ENCODE measurements around the gene PIK3R1.
A peak's percentile ranks its signal among the peaks of the same experiment; 100 is the strongest.

DNA sequence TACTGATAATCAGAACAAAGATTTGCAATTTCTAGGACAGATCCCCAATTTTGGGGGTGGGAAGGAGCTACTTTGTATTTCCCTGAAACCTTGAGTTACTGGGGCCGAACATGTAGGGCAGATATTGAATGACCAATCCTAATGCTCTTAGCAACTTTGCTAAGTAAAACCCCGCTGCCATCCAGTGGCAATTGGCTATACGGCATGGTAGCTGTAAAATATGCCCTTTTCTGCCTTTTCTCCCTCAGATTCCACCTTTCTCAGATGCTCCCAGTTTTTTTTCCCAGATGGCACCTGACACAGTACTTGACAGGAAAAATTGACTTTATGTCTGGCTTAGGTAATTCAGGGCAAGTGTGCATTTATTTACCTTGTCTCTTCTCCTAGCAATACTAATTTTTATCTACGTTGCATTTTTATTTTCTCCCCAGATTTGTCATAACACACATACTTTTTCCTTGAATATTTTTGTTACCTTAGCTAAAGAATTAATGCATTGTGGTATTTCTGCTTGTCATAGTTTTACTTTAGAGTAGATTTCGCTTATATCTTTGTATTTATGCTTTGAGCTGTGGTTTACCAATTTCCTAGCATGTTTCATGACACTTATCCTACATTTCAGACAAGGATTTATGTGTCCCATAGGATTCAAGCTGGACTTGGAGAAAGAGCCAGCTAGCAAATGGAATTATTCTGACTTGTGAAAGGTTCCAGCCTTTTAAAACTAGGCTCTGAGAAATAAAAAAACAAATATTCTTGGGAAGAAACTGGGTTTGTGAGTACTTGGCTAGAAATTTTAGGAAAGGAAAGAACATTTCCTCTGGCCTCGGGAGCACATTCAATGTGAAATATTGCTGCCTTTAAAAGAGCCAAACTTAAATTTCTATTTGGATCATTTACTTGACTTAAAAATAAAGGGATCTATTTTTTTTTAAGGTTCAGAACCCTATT lies 37.4 kb downstream of the PIK3R1 start:
- TF ChIP-seq, protein P1, sequence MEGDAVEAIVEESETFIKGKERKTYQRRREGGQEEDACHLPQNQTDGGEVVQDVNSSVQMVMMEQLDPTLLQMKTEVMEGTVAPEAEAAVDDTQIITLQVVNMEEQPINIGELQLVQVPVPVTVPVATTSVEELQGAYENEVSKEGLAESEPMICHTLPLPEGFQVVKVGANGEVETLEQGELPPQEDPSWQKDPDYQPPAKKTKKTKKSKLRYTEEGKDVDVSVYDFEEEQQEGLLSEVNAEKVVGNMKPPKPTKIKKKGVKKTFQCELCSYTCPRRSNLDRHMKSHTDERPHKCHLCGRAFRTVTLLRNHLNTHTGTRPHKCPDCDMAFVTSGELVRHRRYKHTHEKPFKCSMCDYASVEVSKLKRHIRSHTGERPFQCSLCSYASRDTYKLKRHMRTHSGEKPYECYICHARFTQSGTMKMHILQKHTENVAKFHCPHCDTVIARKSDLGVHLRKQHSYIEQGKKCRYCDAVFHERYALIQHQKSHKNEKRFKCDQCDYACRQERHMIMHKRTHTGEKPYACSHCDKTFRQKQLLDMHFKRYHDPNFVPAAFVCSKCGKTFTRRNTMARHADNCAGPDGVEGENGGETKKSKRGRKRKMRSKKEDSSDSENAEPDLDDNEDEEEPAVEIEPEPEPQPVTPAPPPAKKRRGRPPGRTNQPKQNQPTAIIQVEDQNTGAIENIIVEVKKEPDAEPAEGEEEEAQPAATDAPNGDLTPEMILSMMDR (IDR thresholded peaks at IDR 0.05) = peak; percentile 63 to 81 (median 75)
- no peak for TF ChIP-seq POLR2A (IDR thresholded peaks at IDR 0.05)
- no peak for TF ChIP-seq POLR2AphosphoS5 (IDR thresholded peaks at IDR 0.05)
